Stimulated activated CD4-positive, alpha-beta T cell treated with anti-CD3 and anti-CD28 coated beads, Interleukin-2, amount 100 ng/mL, for 4 hours (primary cell): ENCODE data around the gene PF4V1.

Experiments used
- DNase-seq: peaks from one replicate; pipeline ENCODE4 v3.0.0-alpha.2; 2020; ENCODE audit warnings: low read depth

The PF4V1 gene

DNA sequence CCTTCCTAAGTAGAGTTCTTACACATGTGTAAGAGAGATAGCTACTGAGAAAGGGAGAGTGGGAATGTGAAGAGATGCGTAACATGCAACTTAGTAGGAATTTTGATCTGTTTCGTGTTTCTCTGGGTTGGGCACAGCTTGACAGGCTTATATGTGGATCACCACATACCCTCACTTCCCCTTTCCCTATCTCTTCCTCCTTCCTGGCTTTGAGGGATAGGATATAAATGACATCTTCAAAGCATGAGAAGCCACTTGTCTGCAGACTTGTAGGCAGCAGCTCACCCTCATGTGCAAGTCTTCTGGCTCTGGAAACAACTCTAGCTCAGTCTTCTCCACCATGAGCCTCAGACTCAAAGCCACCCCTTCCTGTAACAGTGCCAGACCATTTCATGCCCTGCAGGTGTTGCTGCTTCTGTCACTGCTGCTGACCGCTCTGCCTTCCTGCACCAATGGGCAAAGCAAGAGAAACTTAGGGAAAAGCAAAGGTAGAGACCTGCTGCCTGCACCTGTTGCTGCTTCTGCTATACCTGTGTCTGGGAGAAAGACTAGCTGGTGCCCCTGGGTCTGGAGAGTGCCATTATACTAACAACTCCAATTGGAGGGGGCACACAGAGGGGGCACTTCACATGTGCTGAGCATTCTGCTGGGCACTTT, 5.4 kb upstream of the PF4V1 start:
- no peak for DNase-seq

DNA sequence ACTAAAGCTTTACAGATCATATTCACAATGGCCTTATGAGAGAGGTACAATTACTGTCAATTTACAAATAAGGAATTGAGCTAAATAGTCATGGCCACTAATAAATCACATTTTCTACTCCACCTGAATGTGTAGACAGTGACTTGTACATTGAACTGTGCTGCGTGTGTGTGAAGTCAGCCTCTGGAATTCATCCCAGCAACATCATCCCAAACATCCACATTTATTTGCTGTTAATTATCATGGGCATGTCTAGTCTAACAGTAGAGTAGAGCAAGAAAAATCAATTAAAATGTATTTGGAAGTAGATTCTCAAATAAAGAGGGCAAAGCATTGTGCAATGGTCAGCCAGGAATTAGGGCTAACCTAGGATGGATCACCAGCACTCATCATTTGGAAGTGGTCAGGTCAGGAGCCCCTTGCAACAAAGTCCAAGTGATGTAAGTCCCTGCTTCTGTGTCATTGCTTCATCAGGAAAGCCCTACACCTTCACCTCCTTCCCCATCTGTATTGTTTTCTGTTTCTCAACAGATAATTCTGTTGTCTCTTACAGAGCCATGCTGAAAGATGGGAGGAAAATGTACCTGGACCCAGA, 4.8 kb upstream of the PF4V1 start:
- no peak for DNase-seq

DNA sequence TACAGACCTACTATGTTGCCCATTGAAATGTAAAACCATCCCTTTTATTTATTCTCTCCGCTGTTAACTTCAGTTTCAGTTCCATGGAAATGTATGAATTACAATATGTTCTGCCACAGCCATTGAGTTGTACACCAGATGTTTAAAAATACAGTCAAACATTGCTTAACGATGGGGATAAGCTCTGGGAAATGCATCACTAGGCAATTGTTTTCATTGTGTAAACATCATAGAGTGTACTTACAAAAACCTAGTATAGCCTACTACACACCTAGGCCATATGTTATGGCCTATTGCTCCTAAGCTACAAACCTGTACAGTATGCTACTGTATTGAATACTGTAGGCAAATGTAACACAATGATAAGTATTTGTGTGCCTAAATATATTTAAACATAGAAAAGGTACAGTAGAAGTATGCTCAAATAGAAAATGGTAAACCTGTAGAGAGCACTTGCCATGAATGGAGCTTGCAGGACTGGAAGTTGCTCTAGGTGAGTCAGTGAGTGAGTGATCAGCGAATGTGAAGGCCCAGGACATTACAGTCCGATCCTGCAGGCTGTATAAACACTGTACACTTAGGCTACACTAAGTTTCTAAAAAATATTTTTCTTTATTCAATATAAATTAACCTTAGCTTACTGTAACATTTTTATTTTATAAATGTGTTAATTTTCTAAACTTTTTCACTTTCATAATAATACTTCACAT, 2.7 kb upstream of the PF4V1 start:
- DNase-seq = no peak

DNA sequence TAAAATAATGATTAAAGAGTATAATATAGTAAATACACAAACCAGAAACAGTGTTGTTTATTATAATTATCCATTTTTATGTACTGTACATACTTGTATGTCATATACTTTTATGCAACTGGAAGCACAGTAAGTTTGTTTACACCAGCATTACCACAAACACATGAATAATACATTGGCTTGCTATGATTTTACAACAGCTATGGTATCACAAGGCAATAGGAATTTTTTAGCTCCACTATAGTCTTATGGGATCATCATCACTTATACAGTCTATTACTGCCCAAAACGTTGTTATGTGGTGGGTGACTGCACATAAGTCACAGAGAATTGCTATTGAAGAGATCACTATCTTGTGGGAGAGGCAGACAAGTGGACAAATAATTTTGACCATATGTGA, 1.8 kb upstream of the PF4V1 start:
- no peak for DNase-seq

DNA sequence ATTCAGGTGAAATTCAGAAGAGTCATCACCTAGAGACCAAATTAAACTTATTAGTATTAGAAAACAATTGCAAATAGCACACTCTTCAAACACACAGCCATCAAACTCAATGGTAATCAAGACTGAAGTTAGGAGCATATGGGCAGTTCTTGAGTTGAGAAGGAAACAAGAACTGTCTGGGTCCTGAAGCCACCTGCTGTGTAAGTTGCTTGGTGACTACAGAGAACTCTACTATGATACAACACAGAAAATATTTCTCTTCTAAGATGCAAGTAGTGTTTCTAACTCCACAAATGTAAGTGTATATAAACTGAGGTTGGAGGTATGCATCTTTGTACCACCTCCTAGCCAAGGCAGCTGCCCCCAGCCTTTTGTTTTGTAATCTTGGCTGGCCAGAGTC, 325 bp upstream of the PF4V1 start:
- no peak for DNase-seq

DNA sequence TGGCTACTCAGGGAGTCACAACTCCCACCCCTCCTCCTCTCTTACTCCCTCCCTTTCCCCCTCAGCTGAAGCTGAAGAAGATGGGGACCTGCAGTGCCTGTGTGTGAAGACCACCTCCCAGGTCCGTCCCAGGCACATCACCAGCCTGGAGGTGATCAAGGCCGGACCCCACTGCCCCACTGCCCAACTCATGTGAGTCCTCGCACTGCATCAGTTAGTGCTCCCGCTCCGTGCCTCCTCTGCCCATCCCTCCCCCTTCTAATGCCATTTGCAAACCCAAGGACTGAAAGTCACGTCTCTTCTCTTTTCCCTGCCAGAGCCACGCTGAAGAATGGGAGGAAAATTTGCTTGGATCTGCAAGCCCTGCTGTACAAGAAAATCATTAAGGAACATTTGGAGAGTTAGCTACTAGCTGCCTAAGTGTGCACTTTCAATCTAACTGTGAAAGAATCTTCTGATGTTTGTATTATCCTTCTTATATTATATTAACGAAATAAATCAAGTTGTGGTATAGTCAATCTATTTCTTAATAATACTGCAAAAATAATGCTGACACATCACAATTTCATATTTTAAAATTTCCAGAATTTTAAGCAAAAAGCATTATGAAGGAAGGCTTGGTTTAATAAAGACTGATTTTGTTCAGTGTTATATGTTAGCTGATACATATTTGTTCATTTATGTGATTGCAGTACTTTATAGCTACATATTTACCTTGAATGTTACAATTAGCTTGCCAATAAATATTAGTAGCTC, 800 bp downstream of the PF4V1 start:
- no peak for DNase-seq

DNA sequence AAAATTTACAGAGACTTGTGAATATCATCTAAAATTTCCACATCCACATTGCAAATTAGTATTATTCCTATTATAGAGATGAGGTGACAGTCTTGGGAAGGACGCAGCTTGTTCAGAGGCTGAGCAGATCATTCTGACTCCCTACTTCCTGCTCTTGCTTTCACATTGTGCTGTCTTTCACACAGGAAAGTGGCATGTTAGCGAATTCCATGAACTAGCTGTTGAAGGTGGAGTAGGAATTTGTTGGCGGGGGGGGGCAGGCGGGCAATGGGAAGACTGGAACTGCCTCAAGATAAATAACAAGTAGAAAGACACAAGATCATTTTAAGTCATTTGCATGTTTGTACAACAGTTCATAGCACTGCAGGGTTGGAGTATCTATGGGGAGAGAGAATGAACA, 2.3 kb downstream of the PF4V1 start:
- no peak for DNase-seq

DNA sequence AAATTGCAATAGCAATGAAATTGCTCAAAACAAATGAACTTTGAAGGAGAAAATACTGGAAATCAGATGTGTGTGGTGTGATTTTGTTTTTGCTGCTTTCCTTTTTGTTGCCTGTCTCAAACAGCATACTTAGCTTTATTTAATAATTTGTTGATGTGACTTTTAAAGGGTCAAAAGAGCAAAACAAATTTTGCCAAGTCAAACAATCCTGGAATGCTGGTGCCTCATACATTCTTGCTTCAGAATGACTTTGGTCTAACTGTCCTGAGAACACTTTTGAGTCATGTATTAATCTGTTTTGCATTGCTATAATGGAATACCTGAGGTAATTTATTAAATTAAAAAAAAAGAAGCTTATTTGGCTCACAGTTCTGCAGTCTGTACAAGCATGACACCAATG, 3.4 kb downstream of the PF4V1 start:
- no peak for DNase-seq

DNA sequence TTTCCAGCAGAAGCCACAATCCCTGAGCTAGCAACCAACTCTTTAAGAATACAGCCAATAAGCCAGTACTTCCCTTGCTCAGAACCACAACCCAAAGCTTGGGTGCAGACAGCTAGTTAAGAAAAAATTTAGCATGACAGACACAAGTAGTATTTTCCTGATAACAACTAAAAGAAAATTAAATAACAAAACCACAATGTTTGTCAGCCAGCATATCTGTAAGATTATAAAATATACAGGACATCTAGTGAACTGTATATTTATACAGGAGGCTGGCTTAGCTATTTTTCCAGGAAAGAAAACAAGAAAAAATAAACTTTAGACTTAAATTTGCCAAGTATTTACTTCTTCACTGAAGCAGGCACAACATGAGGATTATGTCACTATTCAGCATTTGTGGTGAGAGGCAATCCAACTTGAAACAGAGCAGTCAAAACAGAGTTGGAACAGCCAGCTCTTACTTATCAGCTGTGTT, 6.6 kb downstream of the PF4V1 start:
- DNase-seq = no peak

DNA sequence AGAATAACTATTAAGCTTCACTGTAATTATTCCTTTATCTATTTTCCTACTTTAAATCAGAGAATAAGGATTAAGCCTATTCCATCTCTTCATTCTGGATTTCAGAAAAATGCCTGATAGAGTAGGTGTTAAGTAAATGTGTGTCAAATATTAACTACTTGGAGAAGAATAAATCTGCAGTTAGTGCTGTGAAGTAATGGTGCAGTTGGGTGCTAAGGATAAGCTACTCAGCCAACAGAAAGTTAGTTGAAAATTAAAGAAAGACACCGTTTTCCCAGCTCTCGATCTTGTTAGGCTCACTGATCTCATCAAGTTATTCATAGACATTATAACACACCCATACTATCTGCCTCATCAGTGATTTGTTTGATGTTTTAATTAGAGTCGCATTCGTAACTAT, 7.1 kb downstream of the PF4V1 start:
- no peak for DNase-seq

DNA sequence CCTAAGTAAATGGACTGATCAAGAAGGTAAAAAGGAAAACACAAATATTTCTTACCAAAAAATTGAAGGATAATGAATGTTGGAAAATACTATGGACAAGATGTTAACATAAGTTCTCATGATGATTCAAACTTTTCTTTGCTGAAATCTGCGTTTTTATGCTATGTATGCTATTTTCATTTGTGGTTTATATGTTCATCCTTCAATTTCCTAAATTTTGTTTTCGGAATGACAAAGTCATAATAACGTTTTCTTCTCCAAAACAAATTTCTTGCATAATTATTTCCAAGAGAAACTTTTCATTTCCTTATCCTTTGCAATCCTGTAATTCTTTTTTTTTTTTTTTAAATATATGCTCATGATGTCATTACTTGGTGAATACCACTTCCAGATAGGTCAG, 7.8 kb downstream of the PF4V1 start:
- no peak for DNase-seq

DNA sequence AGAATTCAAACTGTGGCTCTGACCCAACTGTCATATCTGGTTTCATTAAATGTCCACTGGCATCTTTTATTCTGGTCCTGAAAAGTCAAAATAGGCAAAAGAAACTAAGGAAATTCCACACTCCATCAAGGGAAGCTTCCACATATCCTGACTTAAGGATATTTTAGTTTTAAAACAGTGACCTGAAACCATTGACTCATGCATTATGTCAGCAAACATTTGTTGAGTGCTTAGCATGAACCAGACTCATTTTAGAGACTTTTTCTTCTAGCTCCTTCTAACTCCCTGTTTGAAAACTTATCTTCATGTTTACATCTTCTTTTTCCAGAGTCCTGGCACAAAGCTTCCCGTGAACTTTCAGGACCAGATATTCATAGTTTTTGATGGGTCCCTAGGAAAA, 9.2 kb downstream of the PF4V1 start:
- no peak for DNase-seq

DNA sequence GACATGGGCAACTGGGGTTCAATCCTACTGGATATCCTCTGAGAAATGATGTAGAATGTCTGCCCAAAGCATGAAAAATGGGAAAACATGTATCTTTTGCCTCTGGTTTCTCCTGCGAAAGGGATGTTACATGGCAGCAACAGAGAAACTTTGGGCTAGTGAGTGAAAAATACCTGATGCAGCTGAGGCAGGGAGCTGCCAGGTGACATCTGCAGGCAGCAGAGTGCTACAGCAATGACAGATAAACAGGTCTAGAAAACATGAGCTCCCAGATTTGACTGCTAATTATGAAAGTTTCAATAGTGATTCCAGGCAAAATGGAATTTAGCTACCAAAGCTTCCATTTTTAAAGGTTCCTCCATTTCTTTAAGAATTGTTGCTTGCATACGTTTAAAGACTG, 11.3 kb downstream of the PF4V1 start:
- DNase-seq = no peak

DNA sequence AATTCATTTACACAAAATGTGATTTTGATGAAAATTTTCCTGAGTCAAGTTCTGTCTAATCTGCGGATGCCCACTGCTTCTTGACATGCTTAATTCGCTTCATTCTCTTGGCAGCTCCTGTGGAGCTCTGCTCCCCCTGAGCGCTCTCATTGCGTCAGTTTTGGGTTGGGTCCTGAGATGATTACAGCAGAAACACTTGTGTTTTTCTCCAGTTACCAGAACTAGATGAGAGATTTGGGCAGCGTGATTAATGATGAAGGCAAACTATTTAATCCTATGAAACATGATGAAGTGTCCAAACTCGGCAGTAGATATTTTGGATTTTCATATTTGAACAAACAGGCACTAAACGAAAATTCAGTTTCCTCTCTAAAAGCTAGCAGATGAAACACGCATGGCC, 11.9 kb downstream of the PF4V1 start:
- DNase-seq = no peak

DNA sequence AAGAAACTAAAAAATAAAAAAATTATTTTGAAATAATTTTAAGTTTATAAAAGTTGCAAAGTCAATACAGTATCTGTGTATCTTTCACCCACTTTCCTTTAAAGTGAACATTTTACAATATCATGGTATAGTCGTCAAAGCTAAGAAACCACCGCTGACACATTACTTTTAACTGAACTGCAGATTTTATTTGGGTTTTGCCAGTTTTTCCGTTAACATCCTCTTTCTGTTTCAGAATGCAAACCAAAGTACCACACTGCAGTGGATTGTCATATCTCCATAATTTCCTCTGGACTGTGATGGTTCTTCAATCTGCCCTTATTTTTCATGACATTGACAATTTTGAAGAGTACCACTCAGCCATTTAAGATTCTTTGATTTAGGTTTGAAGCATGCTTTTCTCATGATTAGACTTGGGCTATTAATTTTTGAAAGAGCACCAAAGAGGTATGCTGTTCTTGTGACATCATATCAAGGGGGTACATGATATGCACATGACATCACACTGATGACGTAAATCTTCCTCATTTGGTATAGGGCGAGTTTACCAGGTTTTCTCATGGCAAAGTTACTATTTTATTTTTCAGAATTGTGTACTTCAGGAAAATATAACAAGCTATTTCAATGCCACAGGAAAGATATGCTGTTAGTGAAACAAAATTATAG, 12.5 kb downstream of the PF4V1 start:
- DNase-seq = no peak

DNA sequence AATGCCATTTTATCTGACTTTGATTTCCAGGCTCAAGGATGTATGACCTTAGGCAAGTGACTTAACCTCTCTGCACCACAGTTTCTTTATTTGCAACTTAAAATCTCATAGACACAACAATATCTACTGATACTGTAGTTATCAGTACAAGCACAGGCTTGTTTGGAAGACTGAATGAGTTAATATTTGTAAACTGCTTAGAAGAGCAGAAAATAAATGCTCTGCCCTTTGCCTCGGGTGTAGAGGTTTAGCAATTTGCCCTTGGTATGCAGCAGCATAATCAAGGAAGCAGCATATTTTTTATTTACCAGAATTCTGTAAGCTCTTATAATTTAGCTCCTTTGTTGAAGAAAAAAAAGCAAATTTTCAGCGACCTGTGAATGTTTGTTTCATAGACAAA, 13.2 kb downstream of the PF4V1 start:
- DNase-seq = no peak

DNA sequence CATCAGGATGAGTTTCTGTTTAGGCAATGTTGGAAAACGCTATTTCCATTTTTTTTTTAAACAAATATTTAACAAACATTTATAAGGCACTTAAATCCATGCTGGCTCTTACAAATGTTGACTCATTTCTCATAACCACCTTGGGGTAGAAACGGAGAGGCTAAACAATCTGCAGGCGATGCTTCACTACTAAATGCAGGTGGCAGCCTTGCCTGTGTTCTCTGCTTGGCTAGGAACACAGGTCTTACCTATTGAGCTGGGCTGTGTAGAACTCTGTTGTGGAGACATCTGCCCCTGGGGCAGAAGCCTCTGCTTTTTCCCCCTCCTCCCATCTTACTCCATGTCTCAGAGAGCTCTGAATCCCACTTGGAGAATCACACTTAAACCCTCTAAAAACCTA, 14.7 kb downstream of the PF4V1 start:
- DNase-seq = no peak

DNA sequence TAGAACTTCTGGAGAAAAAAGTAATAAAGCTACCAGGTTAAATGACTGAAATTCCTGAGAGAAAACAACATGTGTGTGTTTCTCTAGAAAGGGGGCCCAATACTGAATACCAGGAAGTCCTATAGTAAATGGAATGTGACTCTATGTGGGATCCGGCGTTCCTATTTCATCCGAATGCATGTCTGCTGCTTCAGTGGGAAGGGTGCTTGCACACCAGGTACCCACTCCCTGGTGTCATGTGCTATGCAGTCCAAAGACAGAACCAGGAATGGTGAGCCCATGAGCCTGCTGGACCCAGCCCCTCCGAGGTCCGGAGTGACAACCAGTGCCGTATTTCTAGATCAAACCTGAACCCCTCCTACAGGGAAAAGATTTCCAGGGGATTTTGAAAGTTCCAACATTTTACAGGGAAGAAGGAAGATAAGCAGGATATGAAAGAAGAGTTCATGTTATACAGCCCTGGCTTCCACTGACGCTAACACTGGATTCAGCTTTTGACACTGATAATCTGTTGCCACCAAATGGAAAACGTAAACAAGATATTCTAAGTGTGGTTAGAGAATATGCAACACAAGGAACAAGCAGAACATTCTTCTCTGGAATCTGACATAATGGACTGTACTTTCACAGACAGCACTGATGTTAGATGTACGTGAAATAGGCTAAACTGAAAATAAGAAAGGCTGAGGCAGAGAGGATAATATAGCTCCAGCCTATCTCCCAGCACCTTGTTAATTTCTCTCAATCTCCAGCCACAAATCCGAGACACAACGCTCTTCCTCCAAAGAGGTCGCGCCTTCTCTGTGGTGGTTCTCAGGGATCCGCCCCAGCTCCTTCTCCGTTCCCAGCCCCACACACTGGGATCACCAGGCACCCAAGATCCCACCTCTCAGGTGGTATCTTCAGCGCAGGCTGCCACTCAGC, 15.4 kb downstream of the PF4V1 start:
- no peak for DNase-seq

DNA sequence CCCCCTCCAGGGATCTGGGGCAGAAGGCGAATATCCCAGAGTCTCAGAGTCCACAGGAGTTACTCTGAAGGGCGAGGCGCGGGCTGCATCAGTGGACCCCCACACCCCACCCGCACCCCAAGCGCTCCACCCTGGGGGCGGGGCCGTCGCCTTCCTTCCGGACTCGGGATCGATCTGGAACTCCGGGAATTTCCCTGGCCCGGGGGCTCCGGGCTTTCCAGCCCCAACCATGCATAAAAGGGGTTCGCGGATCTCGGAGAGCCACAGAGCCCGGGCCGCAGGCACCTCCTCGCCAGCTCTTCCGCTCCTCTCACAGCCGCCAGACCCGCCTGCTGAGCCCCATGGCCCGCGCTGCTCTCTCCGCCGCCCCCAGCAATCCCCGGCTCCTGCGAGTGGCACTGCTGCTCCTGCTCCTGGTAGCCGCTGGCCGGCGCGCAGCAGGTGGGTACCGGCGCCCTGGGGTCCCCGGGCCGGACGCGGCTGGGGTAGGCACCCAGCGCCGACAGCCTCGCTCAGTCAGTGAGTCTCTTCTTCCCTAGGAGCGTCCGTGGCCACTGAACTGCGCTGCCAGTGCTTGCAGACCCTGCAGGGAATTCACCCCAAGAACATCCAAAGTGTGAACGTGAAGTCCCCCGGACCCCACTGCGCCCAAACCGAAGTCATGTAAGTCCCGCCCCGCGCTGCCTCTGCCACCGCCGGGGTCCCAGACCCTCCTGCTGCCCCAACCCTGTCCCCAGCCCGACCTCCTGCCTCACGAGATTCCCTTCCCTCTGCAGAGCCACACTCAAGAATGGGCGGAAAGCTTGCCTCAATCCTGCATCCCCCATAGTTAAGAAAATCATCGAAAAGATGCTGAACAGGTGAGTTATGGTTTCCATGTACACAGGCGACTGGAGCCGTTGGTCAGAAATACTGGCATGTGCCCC, 16.3 kb downstream of the PF4V1 start, which contains the start of gene CXCL1:
Gene CXCL1 (plus strand): TSS at position 264 of the 926 bp plus-strand sequence. CDS start 78 bp downstream, at position 342.
- DNase-seq = no peak

DNA sequence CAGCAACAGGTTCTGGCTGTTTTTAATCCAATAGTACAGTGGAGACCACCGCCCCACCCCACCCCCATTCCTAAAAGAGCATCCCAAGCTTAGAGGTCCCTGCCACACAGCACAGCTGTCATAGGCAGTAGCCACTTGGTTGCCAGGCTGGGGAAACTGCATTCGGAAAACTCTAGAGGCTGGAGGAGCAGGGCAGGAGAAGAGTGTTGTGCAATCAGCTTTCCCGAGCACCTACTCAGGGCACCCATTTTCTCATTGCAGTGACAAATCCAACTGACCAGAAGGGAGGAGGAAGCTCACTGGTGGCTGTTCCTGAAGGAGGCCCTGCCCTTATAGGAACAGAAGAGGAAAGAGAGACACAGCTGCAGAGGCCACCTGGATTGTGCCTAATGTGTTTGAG, 17.2 kb downstream of the PF4V1 start:
- no peak for DNase-seq
